Measurements from ENCODE around the gene GNB1L.
A peak's percentile ranks its signal among the peaks of the same experiment; 100 is the strongest.
"Not testable (repeated sequence)": the region's sequence is repeated elsewhere in the genome, so short reads cannot be mapped to it uniquely, and the experiment has no call there.

GNB1L gene

DNA sequence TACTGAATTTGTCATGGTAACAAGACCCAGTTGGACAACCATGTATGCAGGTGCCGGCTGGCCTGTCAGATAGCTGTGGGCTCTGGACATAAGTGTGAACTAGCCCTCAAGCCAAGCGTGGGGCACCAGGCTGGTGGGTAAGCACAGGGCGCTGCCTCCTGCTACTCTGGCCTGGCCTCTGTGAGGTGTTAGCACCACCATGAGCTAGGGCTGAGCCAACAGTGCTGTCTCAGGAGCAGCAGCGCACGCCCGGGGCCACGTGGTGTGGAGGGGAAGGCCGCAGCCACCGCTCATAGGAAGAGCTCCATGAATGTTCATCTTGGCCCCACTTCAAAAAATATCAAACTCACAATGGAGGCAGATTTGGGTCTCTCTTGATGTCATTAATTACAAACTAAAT, 35.3 kb upstream of the GNB1L start:
- no peak for DNase-seq

DNA sequence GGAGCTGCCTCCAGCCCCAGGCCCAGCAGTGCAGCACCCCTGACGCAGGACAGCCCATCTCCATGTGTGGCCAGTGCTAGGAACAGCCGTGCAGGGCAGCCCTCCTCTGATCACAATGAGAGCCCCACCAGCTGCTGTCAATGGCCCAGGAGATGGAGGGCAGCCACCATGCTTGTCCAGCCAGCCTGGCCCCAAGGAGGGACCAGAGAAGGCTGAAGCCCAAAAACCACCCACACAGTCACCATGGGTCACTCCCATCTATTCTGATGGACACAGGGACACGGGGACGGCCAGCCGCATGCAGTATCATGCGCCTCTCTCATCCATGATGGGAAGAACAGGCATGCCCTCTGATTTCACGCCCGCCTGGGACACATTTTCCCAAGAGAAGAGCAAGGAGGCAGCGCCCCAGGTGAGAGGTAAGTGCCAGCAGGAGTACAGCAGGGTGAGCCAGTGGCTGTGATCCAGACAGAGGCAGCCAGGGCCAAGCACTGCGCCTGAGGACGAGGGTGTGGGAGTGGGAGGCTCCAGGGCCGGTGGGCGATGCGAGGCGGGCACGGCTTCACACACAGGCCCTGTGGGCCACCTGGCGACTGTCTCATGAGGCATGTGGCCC, 33.6 kb upstream of the GNB1L start:
- no peak for DNase-seq

DNA sequence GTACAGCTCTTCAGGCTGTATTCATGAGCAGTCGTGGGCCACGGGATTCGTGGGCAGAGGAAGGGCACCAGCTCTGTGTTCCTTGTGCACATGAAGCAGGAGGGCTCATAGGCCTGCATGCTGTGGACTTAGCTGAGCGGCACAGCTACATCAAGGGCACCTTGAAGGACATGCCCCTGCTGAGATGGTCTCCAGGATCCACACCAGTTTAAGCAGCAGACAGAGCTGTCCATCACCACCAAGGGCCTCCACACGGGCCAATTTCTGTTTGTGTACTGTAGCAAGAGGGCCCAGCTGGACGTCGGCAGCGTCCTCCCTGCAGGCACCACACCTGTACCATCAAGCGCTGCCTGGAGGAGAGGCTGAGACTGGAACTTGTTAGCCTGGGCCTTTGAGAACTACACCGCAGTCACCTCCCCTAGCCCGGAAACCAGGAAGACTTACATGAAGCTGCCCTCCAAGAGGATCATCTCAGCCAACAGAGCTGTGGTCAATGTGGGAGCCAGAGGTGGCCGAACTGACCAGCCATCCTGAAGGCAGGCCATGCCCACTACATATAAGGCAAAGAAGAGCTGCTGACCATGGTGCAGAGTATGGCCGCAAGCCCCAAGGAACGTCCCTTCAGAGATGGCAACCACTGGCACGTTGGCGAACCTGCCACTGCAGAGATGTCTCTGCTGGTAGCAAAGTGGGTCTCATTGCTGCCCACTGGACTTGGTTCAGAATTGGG, 32.7 kb upstream of the GNB1L start:
- no peak for DNase-seq

DNA sequence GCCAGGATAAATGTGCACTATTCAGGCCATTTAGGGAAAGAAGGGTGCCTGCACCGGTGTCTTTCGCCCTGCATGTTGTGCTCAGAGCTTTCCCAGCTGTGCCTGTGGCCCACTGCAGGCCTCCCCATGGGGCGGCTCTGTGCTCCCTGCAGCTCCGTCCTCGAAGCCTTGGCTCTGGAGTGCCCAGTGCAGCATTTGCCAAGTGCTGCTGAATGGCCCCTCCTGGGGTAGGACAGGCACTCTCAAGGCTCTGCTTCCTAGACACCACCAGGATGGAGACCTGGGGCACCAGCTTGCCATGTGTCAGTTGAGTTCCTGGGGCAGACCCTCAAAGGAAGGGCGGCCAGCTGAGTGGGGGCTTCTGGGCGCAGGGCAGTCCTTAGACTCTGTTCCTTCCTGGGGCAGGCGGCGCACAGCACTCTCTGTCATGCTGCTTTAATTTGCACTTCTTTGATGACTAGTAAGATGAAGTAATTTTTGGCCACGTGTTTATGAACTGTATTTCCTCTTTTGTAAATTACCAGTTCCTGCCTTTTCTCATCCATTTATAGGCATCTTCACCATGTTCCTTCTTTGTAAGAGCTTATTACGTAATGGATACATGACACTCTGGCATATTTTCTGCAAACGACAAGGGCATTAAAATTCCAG, 32.1 kb upstream of the GNB1L start:
- DNase-seq = peak; percentile 70

DNA sequence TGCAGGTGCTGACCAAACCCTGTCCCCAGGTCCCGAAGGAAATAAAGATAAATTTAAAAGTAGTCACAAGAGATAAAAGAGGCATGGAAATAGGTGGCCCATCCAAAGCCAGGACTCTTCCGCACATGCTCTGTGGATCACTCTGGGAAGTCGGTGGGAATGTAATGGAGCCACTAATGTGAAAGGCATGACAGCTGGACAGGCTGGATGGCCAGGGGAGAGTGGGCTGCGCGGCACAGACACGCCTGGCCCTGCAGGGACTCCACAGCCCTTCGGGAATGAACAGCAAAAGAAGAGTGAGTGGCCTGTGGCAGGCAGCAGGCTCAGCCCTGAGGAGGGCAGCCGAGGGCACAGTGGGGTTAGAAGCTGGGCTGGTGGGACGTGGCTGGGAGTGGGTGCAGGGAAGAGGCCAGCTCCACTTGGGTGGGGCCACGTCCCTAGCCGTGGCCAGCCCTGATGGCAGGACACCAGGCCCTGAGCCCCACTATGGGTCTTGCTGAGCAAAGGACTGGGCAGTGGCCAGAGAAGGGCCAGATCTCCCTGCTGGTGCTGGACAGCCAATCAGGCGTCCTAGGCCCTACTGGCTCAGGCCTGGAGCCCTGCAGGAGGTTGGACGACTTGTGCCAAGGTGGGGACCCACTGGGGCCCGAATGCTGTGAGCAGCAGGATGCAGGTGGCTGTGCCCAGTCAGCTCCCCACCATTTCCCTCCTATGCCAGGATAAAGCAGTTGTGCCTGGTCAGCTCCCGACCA, 31.3 kb upstream of the GNB1L start:
- no peak for DNase-seq

DNA sequence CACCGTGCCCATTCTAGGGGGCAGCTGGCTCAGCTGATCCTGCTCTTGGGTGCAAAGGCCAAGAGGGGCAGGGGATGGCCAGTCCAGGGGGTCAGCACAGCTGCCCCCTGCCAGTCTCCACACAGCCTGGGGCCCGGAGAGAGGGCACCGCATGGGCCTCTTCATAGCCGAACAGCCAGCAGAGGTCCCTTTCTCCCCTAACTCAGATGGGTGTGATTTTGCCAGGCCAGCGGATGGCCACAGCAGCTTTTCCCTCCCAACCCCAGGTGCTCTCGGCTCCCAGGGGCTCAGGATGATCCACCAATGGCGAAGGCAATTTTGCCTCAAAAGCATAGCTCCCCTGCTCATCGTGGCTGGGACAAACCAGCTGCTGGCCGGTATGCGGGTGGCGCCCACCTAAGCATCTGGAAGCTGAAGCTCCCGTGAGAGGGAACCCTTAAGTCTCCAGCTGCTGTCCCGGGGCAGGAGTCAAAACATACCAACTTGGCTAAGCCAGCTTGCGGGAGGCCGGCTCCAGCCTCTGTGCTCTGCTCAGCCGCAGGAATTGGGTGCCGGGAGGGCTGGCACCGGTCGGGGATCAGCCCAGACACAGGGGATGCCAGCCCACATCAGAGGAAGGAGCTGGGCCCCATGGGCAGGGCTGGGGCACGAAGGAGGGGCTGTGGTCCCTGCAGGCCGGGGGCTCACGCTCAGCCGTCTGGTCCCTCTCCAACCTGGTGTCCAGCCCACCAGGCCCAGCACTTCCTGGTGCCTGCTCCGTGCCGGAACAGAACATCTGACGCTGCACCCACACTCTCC, 30.5 kb upstream of the GNB1L start:
- peak; percentile 36 for DNase-seq

DNA sequence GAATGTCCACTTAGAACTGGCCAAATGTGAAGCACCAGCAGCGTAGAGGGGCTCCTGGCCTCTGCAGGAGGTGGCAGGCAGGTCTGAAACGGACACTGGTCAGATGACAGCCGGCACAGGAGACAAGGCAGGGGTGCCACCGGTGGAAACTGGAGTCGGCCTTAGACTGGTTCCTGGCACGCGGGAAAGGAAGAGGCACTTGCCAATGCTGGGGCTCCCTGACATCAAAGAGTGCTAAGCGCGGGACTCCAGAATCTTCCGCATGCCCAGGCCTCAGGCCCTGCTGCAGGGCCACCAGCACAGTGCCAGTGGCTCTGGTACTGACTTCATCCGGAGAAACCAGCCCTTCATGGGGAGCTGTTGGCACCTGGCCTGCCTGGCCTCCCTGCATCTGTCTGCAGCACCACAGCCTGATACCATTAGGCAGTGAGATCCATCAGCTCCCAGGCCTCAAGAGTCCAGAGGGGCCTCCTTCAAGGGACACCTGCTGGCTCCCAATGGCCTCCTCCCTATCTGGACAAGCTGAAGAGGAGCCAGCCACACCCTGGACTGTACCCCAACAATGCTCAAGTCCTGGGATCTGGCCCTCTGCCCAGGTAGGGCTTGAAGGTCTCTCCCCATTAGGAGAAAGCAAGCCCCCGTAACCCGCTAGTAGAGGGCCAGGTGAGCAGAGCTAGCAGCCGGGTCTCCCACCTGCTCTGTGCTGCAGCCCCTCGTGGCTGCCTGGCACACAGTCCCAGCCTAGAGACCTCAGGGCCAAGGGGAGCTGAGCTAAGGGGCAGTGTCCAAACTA, 29.7 kb upstream of the GNB1L start:
- DNase-seq = no peak

DNA sequence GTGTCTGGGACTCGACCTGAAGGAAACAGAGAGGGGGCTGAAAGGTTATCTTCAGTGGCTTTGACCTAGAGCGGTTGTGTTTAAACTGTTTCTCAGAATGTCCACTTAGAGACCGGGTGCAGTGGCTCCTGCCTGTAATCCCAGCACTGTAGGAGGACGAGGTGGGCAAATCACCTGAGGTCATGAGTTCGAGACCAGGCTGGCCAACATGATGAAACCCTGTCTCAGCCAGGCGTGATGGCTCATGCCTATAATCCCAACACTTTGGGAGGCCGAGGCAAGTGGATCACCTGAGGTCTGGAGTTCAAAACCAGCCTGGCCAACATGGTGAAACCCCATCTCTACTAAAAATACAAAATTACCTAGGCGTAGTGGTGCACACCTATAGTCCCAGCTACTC, 28.8 kb upstream of the GNB1L start:
- DNase-seq = not testable (repeated sequence)

DNA sequence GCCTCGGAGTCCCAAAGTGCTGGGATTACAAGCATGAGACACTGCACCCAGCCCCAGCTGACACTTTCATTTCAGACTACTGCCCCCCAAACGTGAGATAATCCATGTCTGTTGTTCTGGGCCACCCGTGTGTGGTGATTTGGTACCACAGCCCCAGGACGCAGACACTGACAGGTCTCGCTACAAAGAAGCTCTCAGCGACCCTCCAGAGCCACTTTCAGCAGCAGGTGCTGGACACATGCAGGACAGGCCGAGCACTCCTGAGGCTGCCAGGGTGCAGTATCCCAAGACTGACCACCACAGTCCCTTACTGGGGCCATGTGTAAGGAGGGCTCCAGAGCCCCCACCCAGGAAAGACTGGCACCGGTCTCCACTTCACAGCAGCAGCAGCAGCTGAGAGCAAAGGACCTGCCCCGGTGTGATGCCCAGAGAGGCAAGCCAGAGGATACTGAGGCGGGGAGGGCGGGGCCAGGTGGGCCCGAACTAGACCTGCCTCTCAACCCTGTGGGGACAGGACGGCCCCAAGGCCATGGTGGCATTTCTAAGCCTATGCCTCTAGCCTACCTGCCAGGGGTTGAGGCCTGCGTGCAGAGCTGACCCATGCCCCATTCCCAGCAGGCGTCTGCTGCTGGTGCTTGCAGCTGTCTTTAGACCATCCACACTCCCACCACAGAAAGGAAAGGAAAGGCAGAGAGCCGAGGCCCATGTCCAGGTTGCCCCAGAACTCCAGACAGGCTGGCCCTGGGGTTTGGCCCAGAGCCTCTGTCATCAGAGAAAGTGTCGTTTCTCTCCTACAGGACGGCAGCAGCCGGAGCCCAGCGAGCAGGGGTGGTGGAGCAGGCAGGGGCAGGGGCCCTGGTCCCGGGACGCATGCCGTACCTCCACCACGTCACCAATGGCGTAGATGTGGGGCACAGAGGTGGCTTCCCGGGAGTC, 28.0 kb upstream of the GNB1L start:
- no peak for DNase-seq

DNA sequence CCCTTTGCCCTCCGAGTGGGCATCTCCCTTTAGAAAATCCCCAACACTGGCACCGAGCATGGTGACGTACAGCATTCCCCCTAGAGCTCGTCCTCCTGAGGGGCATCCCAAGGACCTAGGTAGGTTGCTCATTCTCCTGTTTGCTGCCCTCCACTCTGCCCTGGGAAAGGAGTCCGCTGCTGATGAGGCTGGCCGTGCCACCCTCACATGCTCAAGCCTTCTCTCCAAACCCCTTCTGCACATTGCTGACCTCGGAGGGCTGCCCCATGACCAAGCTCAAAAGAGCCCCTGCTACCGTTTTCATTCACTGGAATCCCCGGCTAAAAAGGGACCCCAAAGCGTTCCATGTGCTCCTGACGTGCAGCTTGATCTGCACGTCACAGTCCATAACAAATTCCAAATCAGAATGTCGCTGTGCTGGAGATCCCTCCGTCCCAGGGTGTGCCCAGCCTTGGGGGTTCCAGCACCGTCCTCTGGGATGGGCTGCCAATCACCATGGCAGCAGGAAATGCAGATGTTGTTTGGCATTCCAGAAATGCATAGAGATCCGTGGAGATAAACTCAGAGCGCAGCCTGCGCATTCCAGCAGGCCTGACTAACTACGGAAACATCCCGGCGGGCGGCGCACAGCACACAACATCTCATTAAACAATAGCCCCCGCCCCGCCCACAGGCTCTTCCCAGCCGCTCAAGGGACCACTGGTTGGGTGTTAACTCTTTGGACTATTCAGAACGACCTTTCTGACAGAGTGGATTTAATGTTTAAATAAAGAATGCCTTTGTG, 26.3 kb upstream of the GNB1L start:
- DNase-seq = peak; percentile 99

DNA sequence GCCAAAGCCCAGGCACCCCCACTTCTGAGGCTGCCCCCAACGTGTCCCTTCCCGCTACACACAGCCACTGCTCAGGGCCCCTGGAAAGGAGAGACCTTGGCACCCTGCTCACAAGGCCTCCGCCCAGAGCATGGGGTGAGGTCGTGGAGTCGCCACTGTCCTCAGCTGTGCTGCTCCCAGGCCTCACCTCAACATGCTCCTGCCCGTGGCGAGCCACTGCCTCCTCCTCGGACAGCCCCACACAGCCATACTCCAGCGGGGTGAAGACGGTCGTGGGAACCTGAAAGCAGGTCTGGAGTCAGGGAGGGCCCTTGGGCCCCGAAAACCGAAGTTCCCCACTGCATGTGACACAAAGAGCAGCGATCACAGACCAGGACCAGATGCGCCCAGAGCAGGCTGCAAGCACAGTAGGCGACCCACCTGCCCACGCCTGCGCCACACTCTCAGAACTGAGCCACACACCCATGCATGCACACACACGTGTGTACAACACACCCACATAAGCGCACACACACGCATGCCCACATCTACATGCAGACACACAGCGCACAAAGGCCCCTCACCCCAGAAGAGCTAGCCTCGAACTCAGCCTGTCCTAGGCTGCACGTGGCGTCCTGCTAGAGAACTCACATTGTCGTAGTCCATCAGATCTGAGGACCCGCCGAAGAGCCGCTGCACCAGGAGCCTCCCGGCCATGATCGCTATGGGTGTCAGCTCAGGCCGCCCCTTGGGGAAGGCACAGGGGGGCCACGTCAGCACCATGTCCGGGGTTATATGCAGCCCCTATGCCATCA, 25.5 kb upstream of the GNB1L start:
- DNase-seq = no peak

DNA sequence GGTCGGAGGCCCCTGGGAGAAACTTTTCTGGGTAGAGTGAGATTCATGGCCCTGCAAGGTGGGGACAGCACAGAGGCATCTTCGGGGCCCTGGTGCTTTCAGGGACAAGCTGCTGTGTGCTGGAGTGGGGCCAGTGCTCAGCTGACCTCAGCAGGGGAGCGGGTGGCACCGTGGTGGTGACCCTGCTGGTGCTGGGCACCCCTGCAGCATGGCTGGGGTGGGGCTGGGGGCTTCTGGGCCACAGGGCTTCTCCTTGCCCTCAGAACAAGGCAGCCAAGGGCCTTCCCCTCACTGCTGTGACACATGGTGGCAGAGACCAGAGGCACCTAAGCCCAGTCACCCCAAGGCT, 24.9 kb upstream of the GNB1L start:
- DNase-seq = no peak

DNA sequence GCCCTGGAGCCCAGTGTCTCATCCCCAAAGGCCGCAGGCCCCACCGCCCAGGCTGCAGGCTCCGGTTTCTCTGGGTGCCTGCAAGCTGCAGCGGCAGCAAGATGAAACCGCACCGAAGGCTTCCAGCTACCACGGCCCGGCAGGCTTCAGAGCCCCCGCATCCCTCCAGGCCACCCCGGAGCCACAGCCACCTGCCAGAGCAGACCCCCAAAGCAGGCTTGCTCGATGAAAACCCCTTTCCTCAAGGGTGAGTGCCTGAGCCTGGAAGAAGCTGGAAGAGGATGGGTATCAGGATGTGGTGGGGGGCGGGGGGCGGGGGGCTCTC, 24.5 kb upstream of the GNB1L start:
- no peak for DNase-seq

DNA sequence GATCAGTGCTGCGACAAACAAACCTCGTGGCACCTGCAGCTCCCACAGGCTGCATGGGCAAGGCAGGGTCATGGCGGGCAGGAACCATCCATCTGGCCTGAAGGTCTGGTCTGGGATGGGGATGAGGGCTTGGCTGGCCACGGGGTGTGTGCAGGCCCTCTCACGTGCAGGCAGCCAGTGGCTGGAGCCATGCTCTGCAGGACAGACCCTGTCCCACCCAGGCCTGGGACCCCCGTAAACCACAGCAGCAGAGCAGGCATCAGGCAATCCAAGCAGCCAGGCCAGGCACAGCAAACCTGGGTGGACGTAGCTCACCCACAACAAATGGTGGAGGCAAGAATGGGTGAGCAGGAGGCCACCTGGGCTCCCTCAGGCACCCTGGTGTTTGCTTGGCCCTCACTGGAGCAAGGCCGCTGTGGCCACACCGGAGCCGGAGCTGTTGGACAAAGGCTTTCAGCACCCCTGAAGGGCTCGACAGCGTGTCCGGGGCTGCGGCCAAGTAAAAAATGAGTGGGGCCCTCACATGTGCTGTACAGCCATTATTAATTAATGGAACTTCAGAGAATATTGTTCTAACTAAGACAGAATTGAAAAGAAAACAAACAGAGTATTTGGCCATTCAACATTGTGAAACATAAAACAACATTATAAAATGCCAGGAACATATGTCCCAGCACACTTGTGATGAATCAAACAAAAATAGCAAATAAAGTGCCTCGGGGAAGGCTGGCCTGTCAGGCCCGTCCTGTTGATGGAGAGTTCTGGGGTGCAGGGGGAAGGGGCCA, 24.0 kb upstream of the GNB1L start:
- peak; percentile 47 for DNase-seq

DNA sequence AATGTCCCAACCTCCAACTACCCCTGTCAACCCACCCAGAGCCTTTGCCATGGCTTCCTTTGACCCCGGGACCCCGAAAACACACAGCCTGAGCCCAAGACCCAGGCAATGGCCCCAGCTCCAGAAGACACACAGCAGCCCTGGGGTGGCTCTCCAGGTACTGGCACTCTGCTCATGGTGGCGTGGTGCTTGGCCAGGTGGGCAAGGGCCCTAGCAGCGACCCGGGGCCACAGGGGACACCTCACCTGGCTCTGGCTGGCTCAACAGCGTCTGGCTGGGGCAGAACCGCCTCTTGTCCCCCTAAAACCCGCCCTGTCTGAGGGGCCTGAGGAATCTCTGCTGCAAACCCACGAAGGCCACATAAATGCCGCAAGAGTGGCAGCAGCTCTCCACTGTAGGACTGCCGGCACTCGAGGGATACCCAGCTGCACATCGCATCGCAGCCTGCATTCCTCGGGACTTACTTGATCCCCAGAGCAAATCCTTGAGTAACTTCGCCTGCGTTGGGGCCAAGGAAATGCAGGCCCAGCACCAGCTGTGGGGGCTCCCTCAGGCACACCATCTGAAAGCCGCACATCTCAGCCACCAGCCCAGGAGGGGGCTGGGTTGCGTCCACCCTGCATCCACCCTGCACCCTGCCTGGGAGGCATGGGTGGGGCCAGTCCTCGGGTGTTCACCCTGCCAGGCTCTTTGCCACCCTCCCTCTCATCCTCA, 23.1 kb upstream of the GNB1L start:
- DNase-seq = peak; percentile 76

DNA sequence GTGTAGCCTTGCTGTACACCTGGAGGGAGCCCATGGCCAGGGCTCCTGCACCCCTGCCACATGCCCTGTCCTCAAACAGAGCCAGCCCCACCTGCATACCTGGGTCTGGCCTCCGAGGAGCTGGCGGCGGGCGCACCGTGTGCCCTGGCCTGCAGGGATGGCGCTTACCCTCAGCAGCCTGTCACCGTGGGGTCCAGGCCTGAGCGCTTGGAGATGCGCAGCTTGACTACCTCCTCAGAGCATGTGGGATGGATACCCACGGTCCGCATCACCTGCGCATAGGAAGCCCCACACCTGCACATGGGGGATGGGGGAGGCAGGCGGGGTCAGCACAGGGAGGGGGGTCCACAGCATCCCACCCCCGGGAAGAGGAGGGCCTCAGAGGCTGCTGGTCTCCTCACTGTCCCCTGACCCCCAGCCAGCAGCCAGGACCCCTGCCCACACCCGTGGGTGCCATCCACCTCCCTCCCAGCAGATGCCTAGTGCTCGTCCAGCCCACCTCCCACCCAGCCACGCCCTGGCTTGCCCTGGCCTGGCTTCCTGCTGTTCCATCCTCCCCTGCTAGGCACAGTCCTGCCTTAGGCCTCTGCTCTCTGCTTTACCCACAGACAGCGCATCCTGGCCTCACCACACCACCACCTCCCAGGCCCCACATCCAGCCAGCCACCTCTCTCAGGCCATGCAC, 22.4 kb upstream of the GNB1L start:
- no peak for DNase-seq

All from fibroblast of skin of back (primary cell).